H1 (cell line): ENCODE measurements around the gene GPR68. TPM values are rescaled to one million over a fixed set of nuclear protein-coding genes. Genes with fewer than 3 reads are reported as not detected.

Source experiments
- ASH2L ChIP-seq: fragments of 200-600, 300-600 bp; sonication (generic); IDR thresholded peaks from one replicate; pipeline ENCODE4 v1.7.1; 2017; ENCODE audit warnings: low read length
- CBX8 ChIP-seq: fragments of 300-800, 300-1000 bp; sonication (generic); IDR thresholded peaks from 2 replicates; pipeline ENCODE4 v1.7.1; 2016; ENCODE audit warnings: low read depth, low read length, borderline replicate concordance
- CEBPB ChIP-seq: IDR thresholded peaks from 2 replicates; pipeline ENCODE4 v1.6.1; 2012; ENCODE audit warnings: low read depth, low read length
- CHD1 ChIP-seq: IDR thresholded peaks from 2 replicates; pipeline ENCODE4 v1.6.1; 2012; ENCODE audit warnings: low read depth, low read length, improper control_type of control experiment
- CREB1 ChIP-seq: IDR thresholded peaks from 2 replicates; pipeline ENCODE4 v1.6.1; 2012; ENCODE audit warnings: inconsistent platforms
- EZH2 ChIP-seq: fragments of 200-600 bp; sonication (generic); IDR thresholded peaks from 2 replicates; pipeline ENCODE4 v1.7.1; 2012; ENCODE audit warnings: low read depth, mild to moderate bottlenecking, moderate library complexity, low read length, inconsistent platforms; ENCODE audit not compliant: severe bottlenecking
- GABPA ChIP-seq: IDR thresholded peaks from 2 replicates; pipeline ENCODE4 v1.6.1; 2011; ENCODE audit warnings: mild to moderate bottlenecking, low read length, moderate library complexity, borderline replicate concordance; ENCODE audit not compliant: insufficient read depth
- JUN ChIP-seq: IDR thresholded peaks from 2 replicates; pipeline ENCODE4 v1.6.1; 2011; ENCODE audit warnings: low read depth, mild to moderate bottlenecking, improper control_type of control experiment, low read length
- KDM4A ChIP-seq: IDR thresholded peaks from one replicate; pipeline ENCODE4 v1.7.1; 2012; ENCODE audit warnings: low read depth, mild to moderate bottlenecking, moderate library complexity, low read length, inconsistent platforms; ENCODE audit not compliant: severe bottlenecking
- PHF8 ChIP-seq: fragments of 200-600 bp; sonication (generic); conservative IDR thresholded peaks from 2 replicates; pipeline ENCODE4 v1.7.1; 2012; ENCODE audit warnings: low read depth, mild to moderate bottlenecking, inconsistent platforms, low read length, moderate library complexity
- RFX5 ChIP-seq: IDR thresholded peaks from 2 replicates; pipeline ENCODE4 v1.6.1; 2011; ENCODE audit warnings: low read depth, low read length, improper control_type of control experiment, borderline replicate concordance
- SIN3A ChIP-seq, 2 experiments: IDR thresholded peaks in 1 of 2; conservative IDR thresholded peaks in 1 of 2; 2 replicates each; pipeline ENCODE4 v1.6.1; 2011 to 2012; ENCODE audit warnings: low read length in 2 of 2, improper control_type of control experiment in 1 of 2, low read depth in 1 of 2, mild to moderate bottlenecking in 1 of 2
- SRF ChIP-seq: IDR thresholded peaks from 2 replicates; pipeline ENCODE4 v1.6.1; 2011; ENCODE audit warnings: mild to moderate bottlenecking, low read depth, low read length, moderate library complexity
- TCF12 ChIP-seq: IDR thresholded peaks from 2 replicates; pipeline ENCODE4 v1.6.1; 2011; ENCODE audit warnings: low read depth, mild to moderate bottlenecking, low read length
- polyA plus RNA-seq, 7 experiments: library from polyadenylated mRNA; depleted of rRNA in 3 of 7; stranded (reverse) in 5 of 7; unstranded in 2 of 7; fragments of >200 nt in 5 of 7; fragments of 200-250 nt in 2 of 7; gene quantifications; 1 replicate in 5 of 7; 2 replicates in 1 of 7; 4 replicates in 1 of 7; pipeline versions ENCODE4 v1.2.1 to v1.2.3, GENCODE V29; 2011 to 2013; ENCODE audit warnings: missing spikeins in 2 of 7, mixed read lengths in 2 of 7
- total RNA-seq: library from RNA; stranded (reverse); fragmentation: NEBNext Ultra II Directional; extraction: Animal tissue kit (Norgen Biotek cat#: 25700); gene quantifications from 2 replicates; pipeline ENCODE4 v1.2.1, GENCODE V29; 2021
- TF ChIP-seq, protein P1 (sequence below): IDR thresholded peaks from 2 replicates; pipeline ENCODE4 v1.6.1; 2012; ENCODE audit warnings: inconsistent platforms
- TF ChIP-seq, protein P2 (sequence below): IDR thresholded peaks from 2 replicates; pipeline ENCODE4 v1.6.1; 2011; ENCODE audit warnings: low read depth, mild to moderate bottlenecking, low read length; ENCODE audit not compliant: insufficient read depth
- TF ChIP-seq, protein P3 (sequence below): IDR thresholded peaks from 2 replicates; pipeline ENCODE4 v1.6.1; 2011; ENCODE audit warnings: low read length, improper control_type of control experiment
- TF ChIP-seq, protein P4 (sequence below), 3 experiments: IDR thresholded peaks; 1 replicate in 2 of 3; 2 replicates in 1 of 3; pipeline versions ENCODE4 v1.5.1 to v1.6.1; 2011; ENCODE audit warnings: low read length in 3 of 3, mild to moderate bottlenecking in 3 of 3, inconsistent platforms in 2 of 3, low read depth in 1 of 3, moderate library complexity in 1 of 3; ENCODE audit not compliant: insufficient read depth in 1 of 3; ENCODE audit errors: control extremely low read depth in 1 of 3

GPR68 gene
- total and polyA plus RNA-seq, 2 of the 8 experiments (the other 6 are each of a cell fraction or from before 2014, with no cell fraction given) = 0.22 to 0.76 TPM

DNA sequence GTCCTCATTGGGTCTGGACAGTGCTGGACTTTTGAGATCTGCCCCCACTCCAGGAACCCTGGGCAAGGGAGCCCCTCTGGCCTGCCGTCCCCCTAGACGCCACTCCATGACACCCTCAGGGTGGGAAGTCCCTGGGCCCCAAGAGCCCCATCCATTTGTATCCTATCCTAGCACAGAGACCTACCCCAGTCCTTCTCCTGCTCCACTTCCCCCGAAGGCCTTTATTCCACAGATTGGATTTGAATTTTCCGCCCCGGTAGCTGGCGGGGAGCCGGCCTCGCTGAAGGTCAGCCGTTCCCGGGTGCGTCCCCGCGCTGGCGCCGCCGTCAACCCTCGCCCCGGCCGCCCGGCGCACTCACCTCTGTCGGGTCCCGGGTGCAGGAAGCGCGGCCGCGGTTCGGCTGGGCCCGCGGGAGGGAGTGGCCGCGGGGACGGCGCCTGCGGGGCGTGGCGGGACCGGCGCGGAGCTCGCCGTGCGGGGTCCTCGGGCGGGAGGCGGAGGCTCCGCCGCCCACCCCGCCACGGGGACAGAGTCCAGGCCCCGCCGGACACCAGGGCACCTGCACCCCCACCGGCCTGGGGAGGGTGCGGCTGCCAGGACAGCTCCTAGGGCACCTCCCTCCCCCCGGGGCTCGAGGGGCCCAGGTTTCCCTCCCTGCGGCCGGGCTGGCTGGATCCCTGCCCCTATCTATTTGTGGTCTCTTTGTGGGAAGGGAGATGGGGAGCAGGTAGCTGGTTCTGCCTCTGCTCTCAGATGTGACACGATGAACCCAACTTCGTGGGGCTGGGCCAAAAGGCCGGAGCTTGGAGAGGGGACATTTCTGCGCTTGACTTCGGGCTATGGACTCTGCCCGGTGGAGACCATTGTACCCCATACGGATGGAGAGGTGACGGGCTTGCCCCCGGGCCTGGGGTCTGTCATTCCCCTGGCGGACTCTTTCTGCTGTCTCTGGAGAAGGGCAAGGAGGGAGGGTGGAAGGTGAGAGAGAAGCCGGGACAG lies 19.9 kb upstream of the GPR68 start (continued):
- TF ChIP-seq CHD1 = no peak
- TF ChIP-seq PHF8 = no peak
- peak; percentile 47 for TF ChIP-seq EZH2
- no peak for TF ChIP-seq SIN3A (conservative IDR thresholded peaks at IDR 0.05 in 1 of 2, IDR thresholded peaks at IDR 0.05 in 1 of 2; ENCODE audit: low read depth in 1 of 2, low read length in 2 of 2)
- no peak for TF ChIP-seq RFX5
- TF ChIP-seq, protein P1, sequence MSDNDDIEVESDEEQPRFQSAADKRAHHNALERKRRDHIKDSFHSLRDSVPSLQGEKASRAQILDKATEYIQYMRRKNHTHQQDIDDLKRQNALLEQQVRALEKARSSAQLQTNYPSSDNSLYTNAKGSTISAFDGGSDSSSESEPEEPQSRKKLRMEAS = 0 out of 2 replicates have a peak, but pooled peaks have one; percentile 10
- TF ChIP-seq, protein P2, sequence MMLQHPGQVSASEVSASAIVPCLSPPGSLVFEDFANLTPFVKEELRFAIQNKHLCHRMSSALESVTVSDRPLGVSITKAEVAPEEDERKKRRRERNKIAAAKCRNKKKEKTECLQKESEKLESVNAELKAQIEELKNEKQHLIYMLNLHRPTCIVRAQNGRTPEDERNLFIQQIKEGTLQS = no peak
- TF ChIP-seq, protein P3, sequence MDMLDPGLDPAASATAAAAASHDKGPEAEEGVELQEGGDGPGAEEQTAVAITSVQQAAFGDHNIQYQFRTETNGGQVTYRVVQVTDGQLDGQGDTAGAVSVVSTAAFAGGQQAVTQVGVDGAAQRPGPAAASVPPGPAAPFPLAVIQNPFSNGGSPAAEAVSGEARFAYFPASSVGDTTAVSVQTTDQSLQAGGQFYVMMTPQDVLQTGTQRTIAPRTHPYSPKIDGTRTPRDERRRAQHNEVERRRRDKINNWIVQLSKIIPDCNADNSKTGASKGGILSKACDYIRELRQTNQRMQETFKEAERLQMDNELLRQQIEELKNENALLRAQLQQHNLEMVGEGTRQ = no peak
- TF ChIP-seq ASH2L = peak; percentile 73
- TF ChIP-seq KDM4A = peak; percentile 76
- no peak for TF ChIP-seq SRF
- TF ChIP-seq CEBPB = no peak
- no peak for TF ChIP-seq CREB1
- TF ChIP-seq JUN = no peak
- TF ChIP-seq, protein P4, sequence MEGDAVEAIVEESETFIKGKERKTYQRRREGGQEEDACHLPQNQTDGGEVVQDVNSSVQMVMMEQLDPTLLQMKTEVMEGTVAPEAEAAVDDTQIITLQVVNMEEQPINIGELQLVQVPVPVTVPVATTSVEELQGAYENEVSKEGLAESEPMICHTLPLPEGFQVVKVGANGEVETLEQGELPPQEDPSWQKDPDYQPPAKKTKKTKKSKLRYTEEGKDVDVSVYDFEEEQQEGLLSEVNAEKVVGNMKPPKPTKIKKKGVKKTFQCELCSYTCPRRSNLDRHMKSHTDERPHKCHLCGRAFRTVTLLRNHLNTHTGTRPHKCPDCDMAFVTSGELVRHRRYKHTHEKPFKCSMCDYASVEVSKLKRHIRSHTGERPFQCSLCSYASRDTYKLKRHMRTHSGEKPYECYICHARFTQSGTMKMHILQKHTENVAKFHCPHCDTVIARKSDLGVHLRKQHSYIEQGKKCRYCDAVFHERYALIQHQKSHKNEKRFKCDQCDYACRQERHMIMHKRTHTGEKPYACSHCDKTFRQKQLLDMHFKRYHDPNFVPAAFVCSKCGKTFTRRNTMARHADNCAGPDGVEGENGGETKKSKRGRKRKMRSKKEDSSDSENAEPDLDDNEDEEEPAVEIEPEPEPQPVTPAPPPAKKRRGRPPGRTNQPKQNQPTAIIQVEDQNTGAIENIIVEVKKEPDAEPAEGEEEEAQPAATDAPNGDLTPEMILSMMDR (IDR thresholded peaks at IDR 0.05; ENCODE audit: control extremely low read depth in 1 of 3, insufficient read depth in 1 of 3, low read depth in 1 of 3, low read length in 3 of 3) = no peak
- no peak for TF ChIP-seq CBX8
- TF ChIP-seq TCF12 = no peak
- TF ChIP-seq GABPA = 0 out of 2 replicates have a peak, but pooled peaks have one; percentile 5
